ENCODE results near the gene WDR86. TPM values are rescaled to one million over a fixed set of nuclear protein-coding genes. Genes with fewer than 3 reads are reported as not detected.

The WDR86 gene
- total RNA-seq, 1 experiment from 2014 or later, result 8.1 TPM

GRCh38 chr7:151448261-151449252, 38.7 kb upstream of the WDR86 start:
- no peak overlapping the region for H3K27ac ChIP-seq (ENCODE audit: insufficient read length, low read depth, low read length)
- H2AK5ac ChIP-seq (ENCODE audit: insufficient read length, low read length), result no peak overlapping the region
- DNase-seq, result peak; percentile 79
- H3K79me1 ChIP-seq (ENCODE audit: insufficient read depth, low read depth, low read length, poor library complexity, severe bottlenecking), result no peaks in the 10 kb centered on the region
- Mint-ChIP-seq H3K27ac (no peak overlapping the region), H3K36me3 (ENCODE audit: insufficient read depth in 1 of 3, low read depth in 3 of 3) (no peaks in the 10 kb centered on the region), H3K27me3 (ENCODE audit: low read depth) (peaks cover 20% of the 10 kb centered on the region), H3K9me3 (no peaks in the 10 kb centered on the region; a peak in 1 of 5 replicates), H3K4me3 (peak overlapping the region; percentile 52 to 66; a peak in 4 of 5 replicates), H3K4me1 (peaks cover 16 to 17% of the 10 kb centered on the region in 2 experiments)
- H4K8ac ChIP-seq (replicated peaks; ENCODE audit: insufficient read length, low read depth, low read length), result no peak overlapping the region
- H3K4me1 ChIP-seq (ENCODE audit: insufficient read depth, low read length), result no peaks in the 10 kb centered on the region
- no peaks in the 10 kb centered on the region; the same call in 1 of the 2 replicates for H3K27me3 ChIP-seq (ENCODE audit: insufficient read depth, low read length)
- no CpG with 5 or more reads among the region's 61 CpGs for WGBS (ENCODE audit: extremely low coverage, insufficient read length, low lambda C conversion rate)
- no peak overlapping the region for H2BK12ac ChIP-seq (ENCODE audit: insufficient read length, low read depth, low read length)
- H3K9me3 ChIP-seq (ENCODE audit: control insufficient read depth, low read depth, low read length), result no peaks in the 10 kb centered on the region
- no peak overlapping the region for H4K5ac ChIP-seq (ENCODE audit: insufficient read length, low read depth, low read length)
- no peak overlapping the region for H3K56ac ChIP-seq (ENCODE audit: insufficient read length, low read depth, low read length)
- H2BK120ac ChIP-seq (ENCODE audit: low read depth, low read length, poor library complexity, severe bottlenecking), result no peak overlapping the region
- no peaks in the 10 kb centered on the region for H4K20me1 ChIP-seq (ENCODE audit: control insufficient read depth, insufficient read depth, insufficient read length)
- no peak overlapping the region for H3T11ph ChIP-seq (ENCODE audit: low read length)
- peaks cover 8% of the 10 kb centered on the region for H3K23me2 ChIP-seq (ENCODE audit: insufficient read length, low read depth, low read length, poor library complexity, severe bottlenecking)
- H3K79me2 ChIP-seq (ENCODE audit: insufficient read depth, low read length), result no peaks in the 10 kb centered on the region
- H2BK20ac ChIP-seq (ENCODE audit: low read depth, low read length, poor library complexity, severe bottlenecking), result no peak overlapping the region
- TF ChIP-seq, protein P1, sequence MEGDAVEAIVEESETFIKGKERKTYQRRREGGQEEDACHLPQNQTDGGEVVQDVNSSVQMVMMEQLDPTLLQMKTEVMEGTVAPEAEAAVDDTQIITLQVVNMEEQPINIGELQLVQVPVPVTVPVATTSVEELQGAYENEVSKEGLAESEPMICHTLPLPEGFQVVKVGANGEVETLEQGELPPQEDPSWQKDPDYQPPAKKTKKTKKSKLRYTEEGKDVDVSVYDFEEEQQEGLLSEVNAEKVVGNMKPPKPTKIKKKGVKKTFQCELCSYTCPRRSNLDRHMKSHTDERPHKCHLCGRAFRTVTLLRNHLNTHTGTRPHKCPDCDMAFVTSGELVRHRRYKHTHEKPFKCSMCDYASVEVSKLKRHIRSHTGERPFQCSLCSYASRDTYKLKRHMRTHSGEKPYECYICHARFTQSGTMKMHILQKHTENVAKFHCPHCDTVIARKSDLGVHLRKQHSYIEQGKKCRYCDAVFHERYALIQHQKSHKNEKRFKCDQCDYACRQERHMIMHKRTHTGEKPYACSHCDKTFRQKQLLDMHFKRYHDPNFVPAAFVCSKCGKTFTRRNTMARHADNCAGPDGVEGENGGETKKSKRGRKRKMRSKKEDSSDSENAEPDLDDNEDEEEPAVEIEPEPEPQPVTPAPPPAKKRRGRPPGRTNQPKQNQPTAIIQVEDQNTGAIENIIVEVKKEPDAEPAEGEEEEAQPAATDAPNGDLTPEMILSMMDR (conservative IDR thresholded peaks at IDR 0.05), result peak; percentile 92
- no peak overlapping the region for H3K4ac ChIP-seq (ENCODE audit: low read depth, low read length)
- H3K18ac ChIP-seq (ENCODE audit: insufficient read length, low read depth, low read length), result no peak overlapping the region
- no peak overlapping the region; the same call in 1 of the 2 replicates for H3K14ac ChIP-seq (ENCODE audit: insufficient read depth, low read length)
- H3K23ac ChIP-seq (ENCODE audit: insufficient read length, low read depth, low read length), result no peak overlapping the region
- H2AFZ ChIP-seq (ENCODE audit: low read length), result no peak overlapping the region
- H3K4me2 ChIP-seq (ENCODE audit: insufficient read depth, insufficient read length, low read length), result peak overlapping the region; percentile 54
- no peak overlapping the region for H4K91ac ChIP-seq (ENCODE audit: insufficient read length, low read depth, low read length)
- H2BK15ac ChIP-seq (ENCODE audit: low read depth, low read length), result no peak overlapping the region
- no peak overlapping the region for H3K9ac ChIP-seq (ENCODE audit: extremely low read depth, insufficient read length, low read length)
- no peak overlapping the region for H2BK5ac ChIP-seq (ENCODE audit: insufficient read length, low read length)
